Measurements from ENCODE around the gene ZFP36.

Gene ZFP36

DNA sequence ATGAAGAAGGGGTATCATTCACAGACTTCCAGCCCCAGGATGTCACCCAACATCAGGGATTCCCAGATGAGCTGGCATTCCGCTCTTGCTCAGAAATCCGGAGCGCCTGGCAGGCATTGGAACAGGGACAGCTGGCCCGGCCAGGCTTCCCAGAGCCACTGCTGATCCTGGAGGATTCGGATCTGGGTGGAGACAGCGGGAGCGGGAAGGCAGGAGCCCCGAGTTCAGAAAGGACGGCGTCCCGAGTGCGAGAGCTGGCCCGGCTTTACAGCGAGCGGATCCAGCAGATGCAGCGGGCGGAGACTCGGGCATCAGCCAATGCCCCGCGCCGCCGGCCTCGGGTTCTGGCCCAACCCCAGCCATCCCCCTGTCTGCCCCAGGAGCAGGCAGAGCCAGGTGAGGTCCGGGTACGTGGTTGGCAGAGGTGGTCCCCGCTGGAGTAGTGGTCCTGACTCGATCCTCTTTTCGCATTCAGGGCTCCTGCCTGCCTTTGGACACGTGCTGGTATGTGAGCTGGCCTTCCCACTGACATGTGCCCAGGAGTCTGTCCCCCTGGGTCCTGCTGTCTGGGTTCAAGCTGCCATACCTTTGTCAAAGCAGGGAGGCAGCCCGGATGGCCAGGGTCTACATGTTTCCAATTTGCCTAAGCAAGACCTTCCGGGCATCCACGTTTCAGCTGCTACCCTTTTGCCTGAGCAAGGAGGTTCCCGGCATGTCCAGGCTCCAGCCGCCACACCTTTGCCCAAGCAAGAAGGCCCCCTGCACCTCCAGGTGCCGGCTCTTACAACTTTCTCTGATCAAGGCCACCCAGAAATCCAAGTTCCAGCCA is 16.8 kb downstream of the ZFP36 start:
- TF ChIP-seq RAD21 (IDR thresholded peaks at IDR 0.05; ENCODE audit: low read depth) (no peak), TAF1 (IDR thresholded peaks at IDR 0.05; ENCODE audit: low read depth) (no peak), TEAD4 (IDR thresholded peaks at IDR 0.05) (no peak)

DNA sequence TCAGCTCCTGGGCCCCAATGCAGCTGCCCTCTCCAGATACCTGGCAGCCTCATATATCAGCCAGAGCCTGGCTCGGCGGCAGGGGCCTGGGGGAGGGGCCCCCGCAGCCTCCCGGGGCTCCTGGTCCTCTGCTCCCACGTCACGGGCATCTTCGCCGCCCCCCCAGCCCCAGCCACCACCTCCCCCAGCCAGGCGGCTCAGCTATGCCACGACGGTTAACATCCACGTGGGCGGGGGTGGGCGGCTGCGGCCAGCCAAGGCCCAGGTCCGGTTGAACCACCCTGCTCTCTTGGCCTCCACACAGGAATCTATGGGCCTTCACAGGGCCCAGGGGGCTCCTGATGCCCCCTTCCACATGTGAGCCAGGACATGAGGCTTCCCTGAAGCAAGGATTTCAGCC is 18.3 kb downstream of the ZFP36 start:
- TF ChIP-seq TAF1 (IDR thresholded peaks at IDR 0.05; ENCODE audit: low read depth), result no peak
- no peak for TF ChIP-seq EP300 (IDR thresholded peaks at IDR 0.05; ENCODE audit: borderline replicate concordance)
- no peak for TF ChIP-seq TCF12 (IDR thresholded peaks at IDR 0.05; ENCODE audit: low read depth)
- TF ChIP-seq, protein P1, sequence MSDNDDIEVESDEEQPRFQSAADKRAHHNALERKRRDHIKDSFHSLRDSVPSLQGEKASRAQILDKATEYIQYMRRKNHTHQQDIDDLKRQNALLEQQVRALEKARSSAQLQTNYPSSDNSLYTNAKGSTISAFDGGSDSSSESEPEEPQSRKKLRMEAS (IDR thresholded peaks at IDR 0.05), result no peak
- no peak for TF ChIP-seq FOXM1 (IDR thresholded peaks at IDR 0.05; ENCODE audit: borderline replicate concordance, low read depth)
- TF ChIP-seq TEAD4 (IDR thresholded peaks at IDR 0.05), result no peak
- no peak for TF ChIP-seq CREB1 (IDR thresholded peaks at IDR 0.05; ENCODE audit: low read depth)
- TF ChIP-seq, protein P2, sequence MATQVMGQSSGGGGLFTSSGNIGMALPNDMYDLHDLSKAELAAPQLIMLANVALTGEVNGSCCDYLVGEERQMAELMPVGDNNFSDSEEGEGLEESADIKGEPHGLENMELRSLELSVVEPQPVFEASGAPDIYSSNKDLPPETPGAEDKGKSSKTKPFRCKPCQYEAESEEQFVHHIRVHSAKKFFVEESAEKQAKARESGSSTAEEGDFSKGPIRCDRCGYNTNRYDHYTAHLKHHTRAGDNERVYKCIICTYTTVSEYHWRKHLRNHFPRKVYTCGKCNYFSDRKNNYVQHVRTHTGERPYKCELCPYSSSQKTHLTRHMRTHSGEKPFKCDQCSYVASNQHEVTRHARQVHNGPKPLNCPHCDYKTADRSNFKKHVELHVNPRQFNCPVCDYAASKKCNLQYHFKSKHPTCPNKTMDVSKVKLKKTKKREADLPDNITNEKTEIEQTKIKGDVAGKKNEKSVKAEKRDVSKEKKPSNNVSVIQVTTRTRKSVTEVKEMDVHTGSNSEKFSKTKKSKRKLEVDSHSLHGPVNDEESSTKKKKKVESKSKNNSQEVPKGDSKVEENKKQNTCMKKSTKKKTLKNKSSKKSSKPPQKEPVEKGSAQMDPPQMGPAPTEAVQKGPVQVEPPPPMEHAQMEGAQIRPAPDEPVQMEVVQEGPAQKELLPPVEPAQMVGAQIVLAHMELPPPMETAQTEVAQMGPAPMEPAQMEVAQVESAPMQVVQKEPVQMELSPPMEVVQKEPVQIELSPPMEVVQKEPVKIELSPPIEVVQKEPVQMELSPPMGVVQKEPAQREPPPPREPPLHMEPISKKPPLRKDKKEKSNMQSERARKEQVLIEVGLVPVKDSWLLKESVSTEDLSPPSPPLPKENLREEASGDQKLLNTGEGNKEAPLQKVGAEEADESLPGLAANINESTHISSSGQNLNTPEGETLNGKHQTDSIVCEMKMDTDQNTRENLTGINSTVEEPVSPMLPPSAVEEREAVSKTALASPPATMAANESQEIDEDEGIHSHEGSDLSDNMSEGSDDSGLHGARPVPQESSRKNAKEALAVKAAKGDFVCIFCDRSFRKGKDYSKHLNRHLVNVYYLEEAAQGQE (IDR thresholded peaks at IDR 0.05; ENCODE audit: low read depth), result no peak
- no peak for TF ChIP-seq ZBTB7A (IDR thresholded peaks at IDR 0.05; ENCODE audit: low read depth)
- no peak for TF ChIP-seq NFIC (IDR thresholded peaks at IDR 0.05)

DNA sequence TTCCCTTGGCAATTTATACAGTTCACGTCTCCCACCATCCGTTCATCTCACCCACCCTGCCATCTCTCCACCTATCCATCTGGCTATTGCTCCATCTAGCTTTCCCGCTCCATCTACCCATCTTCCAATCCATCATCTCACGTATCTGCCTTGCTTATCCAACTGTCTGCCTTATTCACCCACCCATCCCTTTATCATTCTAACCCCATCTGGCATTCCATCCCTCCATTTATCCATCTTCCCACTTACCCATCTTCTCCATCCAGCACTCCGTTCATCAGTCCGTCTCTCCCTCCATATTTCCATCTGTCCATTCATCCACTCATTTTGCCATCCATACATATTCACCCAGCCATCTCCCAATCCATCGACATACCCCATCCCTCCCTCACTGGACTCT is 19.1 kb downstream of the ZFP36 start:
- TF ChIP-seq TCF12 (IDR thresholded peaks at IDR 0.05; ENCODE audit: low read depth) (no peak), FOXM1 (IDR thresholded peaks at IDR 0.05; ENCODE audit: borderline replicate concordance, low read depth) (no peak), YY1 (IDR thresholded peaks at IDR 0.05; ENCODE audit: low read depth) (no peak), TEAD4 (IDR thresholded peaks at IDR 0.05) (no peak), RAD21 (IDR thresholded peaks at IDR 0.05; ENCODE audit: low read depth) (no peak), CREB1 (IDR thresholded peaks at IDR 0.05; ENCODE audit: low read depth) (no peak), CEBPB (IDR thresholded peaks at IDR 0.05) (no peak), TAF1 (IDR thresholded peaks at IDR 0.05; ENCODE audit: low read depth) (no peak), ZBTB7A (IDR thresholded peaks at IDR 0.05; ENCODE audit: low read depth) (no peak), NFIC (IDR thresholded peaks at IDR 0.05) (no peak)
- TF ChIP-seq, protein P1 (IDR thresholded peaks at IDR 0.05), result no peak
- TF ChIP-seq, protein P2 (IDR thresholded peaks at IDR 0.05; ENCODE audit: low read depth), result no peak
- TF ChIP-seq, protein P3, sequence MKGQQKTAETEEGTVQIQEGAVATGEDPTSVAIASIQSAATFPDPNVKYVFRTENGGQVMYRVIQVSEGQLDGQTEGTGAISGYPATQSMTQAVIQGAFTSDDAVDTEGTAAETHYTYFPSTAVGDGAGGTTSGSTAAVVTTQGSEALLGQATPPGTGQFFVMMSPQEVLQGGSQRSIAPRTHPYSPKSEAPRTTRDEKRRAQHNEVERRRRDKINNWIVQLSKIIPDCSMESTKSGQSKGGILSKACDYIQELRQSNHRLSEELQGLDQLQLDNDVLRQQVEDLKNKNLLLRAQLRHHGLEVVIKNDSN (IDR thresholded peaks at IDR 0.05), result no peak

DNA sequence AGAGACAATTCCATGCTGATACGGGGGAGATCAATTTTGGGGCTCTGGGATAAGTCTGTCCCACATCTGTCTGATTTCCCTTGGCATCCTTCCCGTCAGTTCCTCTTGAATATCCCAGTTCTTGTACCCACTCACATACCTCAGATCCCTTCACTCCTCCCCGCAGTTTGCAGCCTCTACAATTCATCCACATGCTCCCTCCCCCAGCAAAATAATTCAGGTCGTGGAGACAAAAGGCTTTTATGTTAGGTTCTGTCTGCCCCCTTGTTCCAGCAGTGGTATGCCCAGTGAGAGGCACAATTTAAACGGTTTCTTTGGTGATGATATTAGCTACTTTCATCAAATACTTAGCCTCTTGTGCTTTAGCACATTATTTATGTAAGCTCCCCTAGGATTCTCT is 19.5 kb downstream of the ZFP36 start:
- TF ChIP-seq TEAD4 (IDR thresholded peaks at IDR 0.05), result no peak
- TF ChIP-seq, protein P2 (IDR thresholded peaks at IDR 0.05; ENCODE audit: low read depth), result no peak
- TF ChIP-seq, protein P1 (IDR thresholded peaks at IDR 0.05), result no peak
- TF ChIP-seq, protein P3 (IDR thresholded peaks at IDR 0.05), result no peak
- no peak for TF ChIP-seq EP300 (IDR thresholded peaks at IDR 0.05; ENCODE audit: borderline replicate concordance)
- TF ChIP-seq NFIC (IDR thresholded peaks at IDR 0.05), result no peak
- TF ChIP-seq FOXM1 (IDR thresholded peaks at IDR 0.05; ENCODE audit: borderline replicate concordance, low read depth), result no peak
- no peak for TF ChIP-seq YY1 (IDR thresholded peaks at IDR 0.05; ENCODE audit: low read depth)
- no peak for TF ChIP-seq EGR1 (IDR thresholded peaks at IDR 0.05)
- TF ChIP-seq ZBTB7A (IDR thresholded peaks at IDR 0.05; ENCODE audit: low read depth), result no peak
- TF ChIP-seq RAD21 (IDR thresholded peaks at IDR 0.05; ENCODE audit: low read depth), result no peak
- no peak for TF ChIP-seq CREB1 (IDR thresholded peaks at IDR 0.05; ENCODE audit: low read depth)
- no peak for TF ChIP-seq CEBPB (IDR thresholded peaks at IDR 0.05)
- TF ChIP-seq TAF1 (IDR thresholded peaks at IDR 0.05; ENCODE audit: low read depth), result no peak
- TF ChIP-seq TCF12 (IDR thresholded peaks at IDR 0.05; ENCODE audit: low read depth), result no peak

Data from Ishikawa (cell line).